Mesendoderm (in vitro differentiated cells): ENCODE results near the gene MIB2.
"Not testable (repeated sequence)": the region's sequence is repeated elsewhere in the genome, so short reads cannot be mapped to it uniquely, and the experiment has no call there.

Experiments
- DNase-seq: peaks from one replicate; pipeline ENCODE4 v3.0.0; 2013
- H2AK5ac ChIP-seq: 2 replicates; pipeline ENCODE4 v1.6.1; 2013; ENCODE audit warnings: low read length, inconsistent platforms
- H2BK120ac ChIP-seq: 2 replicates; pipeline ENCODE4 v1.6.1; 2013; ENCODE audit warnings: low read depth, mild to moderate bottlenecking, low read length, moderate library complexity, mixed read lengths
- H2BK15ac ChIP-seq: replicated peaks from 2 replicates; pipeline ENCODE4 v1.6.1; 2013; ENCODE audit warnings: low read depth, mild to moderate bottlenecking, moderate library complexity
- H2BK5ac ChIP-seq: 2 replicates; pipeline ENCODE4 v1.6.1; 2013; ENCODE audit warnings: low read length, inconsistent platforms
- H3K18ac ChIP-seq: 2 replicates; pipeline ENCODE4 v1.6.1; 2013; ENCODE audit warnings: mild to moderate bottlenecking, low read length, mixed read lengths
- H3K23ac ChIP-seq: one replicate; pipeline ENCODE4 v1.6.1; 2013; ENCODE audit warnings: low read length
- H3K27ac ChIP-seq: 2 replicates; pipeline ENCODE4 v1.5.1; 2013; ENCODE audit warnings: low read depth, mild to moderate bottlenecking, inconsistent platforms, low read length, moderate library complexity
- H3K27me3 ChIP-seq: 2 replicates; pipeline ENCODE4 v1.6.1; 2013; ENCODE audit warnings: low read length, control low read depth, mild to moderate bottlenecking, inconsistent platforms; ENCODE audit not compliant: insufficient read depth, poor library complexity
- H3K36me3 ChIP-seq: 2 replicates; pipeline ENCODE4 v1.6.1; 2013; ENCODE audit warnings: low read length, inconsistent platforms; ENCODE audit not compliant: control insufficient read depth, insufficient read depth
- H3K4ac ChIP-seq: one replicate; pipeline ENCODE4 v1.6.1; 2013; ENCODE audit warnings: low read depth, mild to moderate bottlenecking, low read length, moderate library complexity
- H3K4me1 ChIP-seq: 2 replicates; pipeline ENCODE4 v1.6.1; 2013; ENCODE audit warnings: low read depth, low read length, inconsistent platforms; ENCODE audit not compliant: control insufficient read depth
- H3K4me2 ChIP-seq: 2 replicates; pipeline ENCODE4 v1.6.1; 2013; ENCODE audit warnings: low read length
- H3K4me3 ChIP-seq: 2 replicates; pipeline ENCODE4 v1.5.1; 2013; ENCODE audit warnings: mild to moderate bottlenecking, low read length
- H3K56ac ChIP-seq: one replicate; pipeline ENCODE4 v1.6.1; 2013; ENCODE audit warnings: low read length
- H3K79me1 ChIP-seq: 2 replicates; pipeline ENCODE4 v1.6.1; 2013; ENCODE audit warnings: low read length, inconsistent platforms
- H3K79me2 ChIP-seq: 2 replicates; pipeline ENCODE4 v1.6.1; 2013; ENCODE audit warnings: mild to moderate bottlenecking, low read length; ENCODE audit not compliant: control insufficient read depth, insufficient read depth
- H3K9ac ChIP-seq: 2 replicates; pipeline ENCODE4 v1.6.1; 2013; ENCODE audit warnings: low read length, inconsistent platforms
- H4K5ac ChIP-seq: one replicate; pipeline ENCODE4 v1.6.1; 2013; ENCODE audit warnings: low read length
- H4K8ac ChIP-seq: one replicate; pipeline ENCODE4 v1.6.1; 2013; ENCODE audit warnings: low read depth, mild to moderate bottlenecking, control low read depth, low read length, moderate library complexity
- WGBS: extraction: QIAGEN DNeasy Blood & Tissue Kit; methylation state at CpG from one replicate; pipeline ENCODE4 v1.1.7; 2013; ENCODE audit warnings: low lambda C conversion rate, missing lambda C conversion rate; ENCODE audit not compliant: insufficient coverage; ENCODE audit errors: extremely low coverage; 5-methylcytosine and 5-hydroxymethylcytosine counted together

Gene MIB2

GRCh38 chr1:1636621-1637478 lies 21.6 kb downstream of the MIB2 start:
- H3K23ac ChIP-seq, H3K56ac ChIP-seq, H3K18ac ChIP-seq, H3K36me3 ChIP-seq, H3K4ac ChIP-seq, H2BK15ac ChIP-seq, H3K27me3 ChIP-seq, H4K5ac ChIP-seq, H3K9ac ChIP-seq, H2BK5ac ChIP-seq, H2BK120ac ChIP-seq, H3K4me2 ChIP-seq, H3K79me2 ChIP-seq, DNase-seq, H3K27ac ChIP-seq, H3K4me3 ChIP-seq, H4K8ac ChIP-seq, H3K4me1 ChIP-seq, H3K79me1 ChIP-seq, H2AK5ac ChIP-seq: not testable (repeated sequence)
- WGBS, result no CpG with 5 or more reads among the region's 37 CpGs

GRCh38 chr1:1637479-1637875 lies 22.2 kb downstream of the MIB2 start:
- H2AK5ac ChIP-seq, H2BK120ac ChIP-seq, H3K4me3 ChIP-seq, DNase-seq, H3K36me3 ChIP-seq, H3K4me2 ChIP-seq, H3K9ac ChIP-seq, H3K79me2 ChIP-seq, H4K8ac ChIP-seq, H3K23ac ChIP-seq, H3K18ac ChIP-seq, H3K27me3 ChIP-seq, H3K27ac ChIP-seq, H3K4me1 ChIP-seq, H3K79me1 ChIP-seq, H2BK15ac ChIP-seq, H2BK5ac ChIP-seq, H3K56ac ChIP-seq, H4K5ac ChIP-seq, H3K4ac ChIP-seq: not testable (repeated sequence)
- WGBS, result no CpG with 5 or more reads among the region's 14 CpGs

GRCh38 chr1:1638528-1638927 lies 23.2 kb downstream of the MIB2 start:
- DNase-seq, H3K27ac ChIP-seq, H4K5ac ChIP-seq, H2BK15ac ChIP-seq, H3K4ac ChIP-seq, H3K23ac ChIP-seq, H2AK5ac ChIP-seq, H3K27me3 ChIP-seq, H3K9ac ChIP-seq, H3K4me2 ChIP-seq, H3K79me2 ChIP-seq, H3K79me1 ChIP-seq, H2BK5ac ChIP-seq, H3K36me3 ChIP-seq, H4K8ac ChIP-seq, H3K4me3 ChIP-seq, H2BK120ac ChIP-seq, H3K4me1 ChIP-seq, H3K18ac ChIP-seq, H3K56ac ChIP-seq: not testable (repeated sequence)
- WGBS, result no CpG with 5 or more reads among the region's 13 CpGs

GRCh38 chr1:1639368-1639767 lies 24.1 kb downstream of the MIB2 start:
- H3K36me3 ChIP-seq, H2AK5ac ChIP-seq, H3K4ac ChIP-seq, H3K4me2 ChIP-seq, H3K27me3 ChIP-seq, H3K4me1 ChIP-seq, H3K79me1 ChIP-seq, H2BK5ac ChIP-seq, H3K56ac ChIP-seq, H2BK120ac ChIP-seq, H3K4me3 ChIP-seq, H3K23ac ChIP-seq, H3K9ac ChIP-seq, DNase-seq, H3K79me2 ChIP-seq, H3K18ac ChIP-seq, H4K8ac ChIP-seq, H3K27ac ChIP-seq, H2BK15ac ChIP-seq, H4K5ac ChIP-seq: not testable (repeated sequence)
- WGBS, result no CpG with 5 or more reads among the region's 16 CpGs

GRCh38 chr1:1640081-1640480 lies 24.8 kb downstream of the MIB2 start:
- H4K8ac ChIP-seq, H2AK5ac ChIP-seq, H3K4me2 ChIP-seq, H3K9ac ChIP-seq, H2BK5ac ChIP-seq, H3K27me3 ChIP-seq, DNase-seq, H2BK15ac ChIP-seq, H3K4me1 ChIP-seq, H3K79me2 ChIP-seq, H3K23ac ChIP-seq, H3K27ac ChIP-seq, H3K36me3 ChIP-seq, H2BK120ac ChIP-seq, H3K56ac ChIP-seq, H3K4me3 ChIP-seq, H3K4ac ChIP-seq, H3K18ac ChIP-seq, H3K79me1 ChIP-seq, H4K5ac ChIP-seq: not testable (repeated sequence)
- WGBS, result no CpG with 5 or more reads among the region's 25 CpGs
